ENCODE measurements around the gene CCDC14. TPM values are rescaled to one million over a fixed set of nuclear protein-coding genes. Genes with fewer than 3 reads are reported as not detected.
"Not testable (repeated sequence)": the region's sequence is repeated elsewhere in the genome, so short reads cannot be mapped to it uniquely, and the experiment has no call there.

CCDC14 gene
- polyA plus RNA-seq, 1 donor (not counting 4 experiments of a cell fraction or from before 2014, with no cell fraction given), result 50.5 TPM

GRCh38 chr3:123971406-123971805 is 10.4 kb upstream of the CCDC14 start:
- DNase-seq (ENCODE audit: low read depth, low spot score) (no peak), FAIRE-seq (no peak)
- H3K4me2 ChIP-seq (ENCODE audit: control insufficient read depth, extremely low read depth, insufficient read depth, low read depth, low read length), result no peak overlapping the region
- no peaks in the 10 kb centered on the region for H3K79me2 ChIP-seq (ENCODE audit: control insufficient read depth, insufficient read depth, low read length)
- no peak overlapping the region for H3K9ac ChIP-seq (ENCODE audit: control insufficient read depth, extremely low read depth, insufficient read depth, low read length)
- no peak overlapping the region for H3K4me3 ChIP-seq (ENCODE audit: control insufficient read depth in 2 of 3, extremely low read depth in 1 of 3, insufficient read depth in 2 of 3, low read depth in 1 of 3, low read length in 3 of 3)
- H3K27ac ChIP-seq (ENCODE audit: control insufficient read depth, insufficient read depth, low read length), result no peak overlapping the region
- no peaks in the 10 kb centered on the region for H4K20me1 ChIP-seq (ENCODE audit: control insufficient read depth, extremely low read depth, insufficient read depth, low read length)
- H2AFZ ChIP-seq (ENCODE audit: control insufficient read depth, low read length), result no peak overlapping the region
- no peaks in the 10 kb centered on the region for H3K9me1 ChIP-seq (ENCODE audit: control insufficient read depth, extremely low read depth, insufficient read depth, low read length)
- TF ChIP-seq EZH2 (IDR thresholded peaks at IDR 0.05; ENCODE audit: low read length) (no peak), CTCF (optimal IDR thresholded peaks at IDR 0.05 in 1 of 3, IDR thresholded peaks at IDR 0.05 in 1 of 3, conservative IDR thresholded peaks at IDR 0.05 in 1 of 3; ENCODE audit: extremely low read depth in 1 of 3, insufficient read depth in 2 of 3, low read length in 3 of 3) (no peak)
- H3K4me1 ChIP-seq (ENCODE audit: control insufficient read depth, extremely low read depth, insufficient read depth, low read length), result no peaks in the 10 kb centered on the region
- H3K27me3 ChIP-seq (ENCODE audit: control insufficient read depth, extremely low read depth, insufficient read depth, low read length), result peaks cover 14% of the 10 kb centered on the region
- H3K36me3 ChIP-seq (ENCODE audit: control insufficient read depth in 2 of 2, extremely low read depth in 1 of 2, insufficient read depth in 2 of 2, low read length in 2 of 2), result no peaks in the 10 kb centered on the region
- dilution Hi-C loops (cut with MboI; ENCODE audit: extremely low pct_ligation_motif_present, low sequenced_read_pairs), result no loop called here
- no peaks in the 10 kb centered on the region for H3K9me3 ChIP-seq (ENCODE audit: control insufficient read depth, low read depth, low read length)

- H3K4me2 ChIP-seq (ENCODE audit: control insufficient read depth, extremely low read depth, insufficient read depth, low read depth, low read length); H3K9me3 ChIP-seq (ENCODE audit: control insufficient read depth, low read depth, low read length); H2AFZ ChIP-seq (ENCODE audit: control insufficient read depth, low read length); H4K20me1 ChIP-seq (ENCODE audit: control insufficient read depth, extremely low read depth, insufficient read depth, low read length); H3K4me1 ChIP-seq (ENCODE audit: control insufficient read depth, extremely low read depth, insufficient read depth, low read length); H3K36me3 ChIP-seq (ENCODE audit: control insufficient read depth in 2 of 2, extremely low read depth in 1 of 2, insufficient read depth in 2 of 2, low read length in 2 of 2); DNase-seq (ENCODE audit: low read depth, low spot score); H3K4me3 ChIP-seq (ENCODE audit: control insufficient read depth in 2 of 3, extremely low read depth in 1 of 3, insufficient read depth in 2 of 3, low read depth in 1 of 3, low read length in 3 of 3); H3K27ac ChIP-seq (ENCODE audit: control insufficient read depth, insufficient read depth, low read length); H3K9me1 ChIP-seq (ENCODE audit: control insufficient read depth, extremely low read depth, insufficient read depth, low read length); H3K9ac ChIP-seq (ENCODE audit: control insufficient read depth, extremely low read depth, insufficient read depth, low read length); FAIRE-seq; H3K79me2 ChIP-seq (ENCODE audit: control insufficient read depth, insufficient read depth, low read length); dilution Hi-C loops (cut with MboI; ENCODE audit: extremely low pct_ligation_motif_present, low sequenced_read_pairs): not testable (repeated sequence)
- H3K27me3 ChIP-seq (ENCODE audit: control insufficient read depth, extremely low read depth, insufficient read depth, low read length), result peaks cover 14% of the 10 kb centered on the region
Measured at GRCh38 chr3:123967260-123967659, 6.2 kb upstream of the CCDC14 start.

- H3K36me3 ChIP-seq (ENCODE audit: control insufficient read depth in 2 of 2, extremely low read depth in 1 of 2, insufficient read depth in 2 of 2, low read length in 2 of 2); H3K9me1 ChIP-seq (ENCODE audit: control insufficient read depth, extremely low read depth, insufficient read depth, low read length); H3K4me1 ChIP-seq (ENCODE audit: control insufficient read depth, extremely low read depth, insufficient read depth, low read length); H4K20me1 ChIP-seq (ENCODE audit: control insufficient read depth, extremely low read depth, insufficient read depth, low read length); H3K4me3 ChIP-seq (ENCODE audit: control insufficient read depth in 2 of 3, extremely low read depth in 1 of 3, insufficient read depth in 2 of 3, low read depth in 1 of 3, low read length in 3 of 3); H2AFZ ChIP-seq (ENCODE audit: control insufficient read depth, low read length); dilution Hi-C loops (cut with MboI; ENCODE audit: extremely low pct_ligation_motif_present, low sequenced_read_pairs); H3K9me3 ChIP-seq (ENCODE audit: control insufficient read depth, low read depth, low read length); H3K9ac ChIP-seq (ENCODE audit: control insufficient read depth, extremely low read depth, insufficient read depth, low read length); H3K4me2 ChIP-seq (ENCODE audit: control insufficient read depth, extremely low read depth, insufficient read depth, low read depth, low read length); H3K27ac ChIP-seq (ENCODE audit: control insufficient read depth, insufficient read depth, low read length); DNase-seq (ENCODE audit: low read depth, low spot score); H3K79me2 ChIP-seq (ENCODE audit: control insufficient read depth, insufficient read depth, low read length): not testable (repeated sequence)
- H3K27me3 ChIP-seq (ENCODE audit: control insufficient read depth, extremely low read depth, insufficient read depth, low read length), result peaks cover 14% of the 10 kb centered on the region
- peak; percentile 13 for FAIRE-seq
Measured at GRCh38 chr3:123966799-123967198, 5.8 kb upstream of the CCDC14 start.

- H3K9ac ChIP-seq (ENCODE audit: control insufficient read depth, extremely low read depth, insufficient read depth, low read length); H3K79me2 ChIP-seq (ENCODE audit: control insufficient read depth, insufficient read depth, low read length); dilution Hi-C loops (cut with MboI; ENCODE audit: extremely low pct_ligation_motif_present, low sequenced_read_pairs); H3K4me2 ChIP-seq (ENCODE audit: control insufficient read depth, extremely low read depth, insufficient read depth, low read depth, low read length); H2AFZ ChIP-seq (ENCODE audit: control insufficient read depth, low read length); H3K9me1 ChIP-seq (ENCODE audit: control insufficient read depth, extremely low read depth, insufficient read depth, low read length); H3K36me3 ChIP-seq (ENCODE audit: control insufficient read depth in 2 of 2, extremely low read depth in 1 of 2, insufficient read depth in 2 of 2, low read length in 2 of 2); H3K27me3 ChIP-seq (ENCODE audit: control insufficient read depth, extremely low read depth, insufficient read depth, low read length); H3K27ac ChIP-seq (ENCODE audit: control insufficient read depth, insufficient read depth, low read length); H3K9me3 ChIP-seq (ENCODE audit: control insufficient read depth, low read depth, low read length); H4K20me1 ChIP-seq (ENCODE audit: control insufficient read depth, extremely low read depth, insufficient read depth, low read length); H3K4me3 ChIP-seq (ENCODE audit: control insufficient read depth in 2 of 3, extremely low read depth in 1 of 3, insufficient read depth in 2 of 3, low read depth in 1 of 3, low read length in 3 of 3); DNase-seq (ENCODE audit: low read depth, low spot score); H3K4me1 ChIP-seq (ENCODE audit: control insufficient read depth, extremely low read depth, insufficient read depth, low read length): not testable (repeated sequence)
- peak; percentile 60 for FAIRE-seq
Measured at GRCh38 chr3:123964793-123965192, 3.8 kb upstream of the CCDC14 start.
